ENCODE measurements around the gene WDR4.
"Not testable (repeated sequence)": the region's sequence is repeated elsewhere in the genome, so short reads cannot be mapped to it uniquely, and the experiment has no call there.

Gene WDR4

DNA sequence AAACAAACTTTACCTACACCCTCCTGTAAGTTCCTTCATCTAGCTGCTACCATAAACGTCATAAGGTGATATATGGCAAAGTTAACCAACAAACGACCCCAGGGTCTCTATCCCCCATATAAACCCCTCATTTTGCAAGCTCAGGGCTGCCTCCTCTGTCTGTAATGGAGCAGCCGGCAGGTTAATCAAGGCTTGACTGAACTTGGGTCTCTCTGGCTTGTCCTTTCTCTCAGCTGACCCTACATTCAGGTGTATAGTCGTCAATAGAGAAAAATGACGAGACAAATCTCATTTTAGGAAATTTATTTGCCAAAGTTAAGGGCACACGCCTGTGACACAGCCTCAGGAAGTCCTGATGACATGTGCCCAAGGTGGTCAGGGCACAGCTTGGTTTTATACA, 67.4 kb downstream of the WDR4 start:
- H3K36me3 ChIP-seq: no peaks in the 10 kb centered on the region
- peaks cover 22% of the 10 kb centered on the region for H3K9me3 ChIP-seq (ENCODE audit: severe bottlenecking)
- DNase-seq: no peak
- H3K4me3 ChIP-seq (ENCODE audit: low read depth, low read length): no peak overlapping the region
- TF ChIP-seq, protein P1, sequence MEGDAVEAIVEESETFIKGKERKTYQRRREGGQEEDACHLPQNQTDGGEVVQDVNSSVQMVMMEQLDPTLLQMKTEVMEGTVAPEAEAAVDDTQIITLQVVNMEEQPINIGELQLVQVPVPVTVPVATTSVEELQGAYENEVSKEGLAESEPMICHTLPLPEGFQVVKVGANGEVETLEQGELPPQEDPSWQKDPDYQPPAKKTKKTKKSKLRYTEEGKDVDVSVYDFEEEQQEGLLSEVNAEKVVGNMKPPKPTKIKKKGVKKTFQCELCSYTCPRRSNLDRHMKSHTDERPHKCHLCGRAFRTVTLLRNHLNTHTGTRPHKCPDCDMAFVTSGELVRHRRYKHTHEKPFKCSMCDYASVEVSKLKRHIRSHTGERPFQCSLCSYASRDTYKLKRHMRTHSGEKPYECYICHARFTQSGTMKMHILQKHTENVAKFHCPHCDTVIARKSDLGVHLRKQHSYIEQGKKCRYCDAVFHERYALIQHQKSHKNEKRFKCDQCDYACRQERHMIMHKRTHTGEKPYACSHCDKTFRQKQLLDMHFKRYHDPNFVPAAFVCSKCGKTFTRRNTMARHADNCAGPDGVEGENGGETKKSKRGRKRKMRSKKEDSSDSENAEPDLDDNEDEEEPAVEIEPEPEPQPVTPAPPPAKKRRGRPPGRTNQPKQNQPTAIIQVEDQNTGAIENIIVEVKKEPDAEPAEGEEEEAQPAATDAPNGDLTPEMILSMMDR (IDR thresholded peaks at IDR 0.05; ENCODE audit: low read depth, low read length): no peak
- H3K27ac ChIP-seq: no peak overlapping the region
- H3K27me3 ChIP-seq (ENCODE audit: insufficient read depth, low read depth, severe bottlenecking): no peaks in the 10 kb centered on the region

DNA sequence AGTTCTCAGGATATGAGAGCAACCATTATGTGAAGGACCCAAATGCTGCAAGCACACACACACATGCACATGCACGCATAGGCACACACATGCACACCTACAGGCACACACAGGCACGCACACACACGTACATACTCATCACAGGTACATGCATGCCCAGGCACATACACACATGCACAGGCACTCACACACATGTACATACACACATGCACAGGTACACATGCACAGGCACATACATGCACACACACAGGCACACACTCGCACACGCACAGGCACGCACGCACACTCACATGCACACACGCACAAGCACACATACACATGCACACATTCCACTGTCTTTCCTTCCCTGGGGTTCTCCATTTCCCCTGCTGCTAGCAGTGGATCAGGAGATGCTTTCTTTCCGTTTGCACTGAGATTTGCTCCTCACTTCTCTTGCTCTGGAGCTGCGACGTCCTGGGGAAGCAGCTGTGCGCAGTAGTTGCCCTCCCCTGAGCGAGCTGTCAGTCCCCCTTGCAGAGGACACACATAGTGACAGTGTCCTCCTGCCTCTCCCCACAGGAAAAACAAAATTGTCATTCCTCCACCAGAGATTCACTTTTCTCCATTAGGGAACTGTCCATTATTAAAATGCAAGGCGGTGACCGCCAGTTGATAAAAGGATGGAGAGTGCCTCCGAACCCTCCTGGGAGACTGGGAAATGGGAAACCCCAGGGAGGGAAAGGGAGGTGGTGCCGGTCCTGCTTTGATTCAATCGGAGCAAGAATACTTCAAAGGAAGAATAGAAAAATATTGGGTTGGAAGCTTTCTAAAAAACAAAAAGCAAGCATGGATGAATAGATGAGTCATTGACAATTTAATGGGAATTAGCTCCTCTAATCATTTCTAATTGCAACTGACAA, 69.5 kb downstream of the WDR4 start:
- Histone ChIP-seq H3K36me3 (no peaks in the 10 kb centered on the region), H3K9me3 (ENCODE audit: severe bottlenecking) (peaks cover 5% of the 10 kb centered on the region), H3K27ac (no peak overlapping the region), H3K27me3 (ENCODE audit: insufficient read depth, low read depth, severe bottlenecking) (no peaks in the 10 kb centered on the region), H3K4me3 (ENCODE audit: low read depth, low read length) (no peak overlapping the region)
- no peak for DNase-seq
- TF ChIP-seq, protein P1 (IDR thresholded peaks at IDR 0.05; ENCODE audit: low read depth, low read length): no peak

DNA sequence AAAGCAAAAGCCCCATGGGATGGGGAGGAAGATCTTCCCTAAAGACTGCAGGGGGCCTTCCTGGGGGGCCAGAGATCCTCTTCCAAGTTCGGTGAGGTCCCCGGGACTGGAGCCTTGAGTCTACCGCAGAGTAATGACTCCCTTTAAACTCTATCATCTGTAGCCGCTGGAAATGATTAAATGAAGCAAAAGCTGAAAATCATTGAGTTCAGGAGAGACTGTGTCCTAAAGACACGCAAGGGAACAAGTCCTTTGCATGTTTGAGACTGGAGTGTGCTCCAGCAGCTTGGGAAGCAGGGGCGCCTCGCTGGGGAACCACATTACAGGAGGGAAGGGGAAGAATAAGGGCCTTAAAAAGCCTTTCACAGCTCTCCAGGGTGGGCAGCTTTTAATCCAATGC, 70.2 kb downstream of the WDR4 start:
- H3K27me3 ChIP-seq (ENCODE audit: insufficient read depth, low read depth, severe bottlenecking): no peaks in the 10 kb centered on the region
- H3K27ac ChIP-seq: no peak overlapping the region
- no peak for DNase-seq
- peaks cover under 1% of the 10 kb centered on the region for H3K9me3 ChIP-seq (ENCODE audit: severe bottlenecking)
- H3K36me3 ChIP-seq: no peaks in the 10 kb centered on the region
- TF ChIP-seq, protein P1 (IDR thresholded peaks at IDR 0.05; ENCODE audit: low read depth, low read length): no peak
- H3K4me3 ChIP-seq (ENCODE audit: low read depth, low read length): no peak overlapping the region

DNA sequence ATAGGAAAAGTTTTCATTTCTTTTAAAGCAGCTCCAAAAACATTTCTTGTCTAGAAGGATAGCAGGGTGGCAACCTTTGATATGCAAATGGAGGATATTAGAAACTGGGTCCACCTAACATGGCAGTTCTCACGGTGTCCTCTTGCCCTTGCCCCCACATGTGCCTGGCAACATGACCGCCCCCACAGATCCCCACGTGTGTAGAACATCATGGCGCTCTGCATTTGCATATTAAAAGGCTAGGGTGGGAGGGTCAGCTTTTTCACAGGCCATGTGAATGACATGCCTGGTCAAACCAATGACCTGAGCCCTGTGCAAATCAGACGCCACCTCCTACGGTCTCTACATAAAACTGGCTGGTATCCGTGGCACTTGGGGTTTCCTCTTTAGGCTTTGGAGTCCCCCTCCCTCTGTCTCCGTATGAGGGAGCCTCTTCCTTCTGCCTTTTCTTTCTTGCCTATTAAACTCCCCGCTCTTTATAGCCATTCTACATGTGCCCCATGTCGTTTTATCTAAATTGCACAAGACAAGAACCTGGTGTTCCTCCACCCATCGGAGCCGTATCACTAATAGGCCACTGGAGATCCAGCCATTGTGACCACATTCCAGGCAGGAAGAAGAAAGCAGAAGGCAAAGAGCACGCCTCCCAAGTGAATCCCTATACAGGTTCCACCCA, 71.3 kb downstream of the WDR4 start:
- H3K27me3 ChIP-seq (ENCODE audit: insufficient read depth, low read depth, severe bottlenecking): no peaks in the 10 kb centered on the region
- H3K36me3 ChIP-seq: no peaks in the 10 kb centered on the region
- H3K9me3 ChIP-seq (ENCODE audit: severe bottlenecking): no peaks in the 10 kb centered on the region
- TF ChIP-seq, protein P1 (IDR thresholded peaks at IDR 0.05; ENCODE audit: low read depth, low read length): no peak
- DNase-seq: no peak
- no peak overlapping the region for H3K27ac ChIP-seq
- H3K4me3 ChIP-seq (ENCODE audit: low read depth, low read length): no peak overlapping the region

DNA sequence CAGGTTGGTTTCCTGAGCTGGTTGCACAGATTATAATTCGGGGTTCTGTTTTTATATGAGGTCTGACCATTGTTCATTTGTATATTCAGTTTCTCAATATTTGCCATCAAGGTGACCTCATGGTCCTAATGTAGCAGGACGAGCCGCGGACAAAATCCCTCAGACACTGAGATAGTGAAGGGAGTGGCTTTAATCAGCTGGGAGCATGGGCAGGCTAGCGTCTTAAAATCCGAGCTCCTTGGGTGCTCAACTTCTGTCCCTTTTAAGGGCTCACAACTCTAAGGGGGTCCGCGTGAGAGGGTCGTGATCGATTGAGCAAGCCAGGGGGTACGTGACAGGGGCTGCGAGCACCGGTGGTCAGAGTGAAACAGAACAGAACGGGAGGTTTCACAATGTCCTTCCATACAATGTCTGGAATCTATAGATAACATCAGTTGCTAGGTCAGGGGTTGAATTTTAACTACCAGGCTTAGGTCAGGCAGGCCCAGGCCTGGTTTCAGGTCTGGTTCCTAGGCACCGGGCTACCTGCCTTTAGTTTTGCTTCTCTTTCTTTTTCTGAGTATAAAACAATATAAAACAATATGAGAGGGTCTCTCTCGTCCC, 71.9 kb downstream of the WDR4 start:
- not testable (repeated sequence) for H3K4me3 ChIP-seq (ENCODE audit: low read depth, low read length); H3K27me3 ChIP-seq (ENCODE audit: insufficient read depth, low read depth, severe bottlenecking); DNase-seq; H3K9me3 ChIP-seq (ENCODE audit: severe bottlenecking); H3K36me3 ChIP-seq; H3K27ac ChIP-seq

DNA sequence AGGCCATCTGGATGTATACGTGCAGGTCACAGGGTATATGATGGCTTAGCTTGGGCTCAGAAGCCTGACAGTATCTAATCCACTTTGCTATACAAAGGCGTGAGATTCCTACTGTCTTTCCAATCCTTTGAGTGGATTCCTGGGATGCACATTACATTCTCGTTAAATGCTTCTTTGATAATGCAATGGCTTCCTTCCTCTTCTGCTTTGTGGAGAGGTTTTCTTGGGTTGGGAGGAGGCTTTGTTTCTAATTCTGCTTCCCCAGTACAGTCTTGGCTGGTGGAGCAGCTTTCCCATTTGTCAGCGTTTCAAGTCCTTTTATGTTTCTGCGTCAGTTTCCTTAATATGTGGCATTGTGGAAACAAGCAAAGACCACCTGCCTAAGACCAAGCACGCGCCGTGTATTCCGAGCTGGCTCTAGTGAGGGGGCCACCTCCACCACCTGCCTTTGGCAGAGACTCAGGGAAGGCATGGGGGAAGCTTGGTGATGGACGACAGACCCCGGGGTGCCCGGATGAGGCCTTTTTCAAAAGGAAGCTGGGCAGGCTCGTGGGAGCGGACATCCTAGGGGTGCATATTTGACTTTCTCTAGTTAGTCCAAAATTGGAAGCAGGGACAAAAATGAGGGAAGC, 72.7 kb downstream of the WDR4 start:
- peak overlapping the region; percentile 34 for H3K27ac ChIP-seq
- H3K4me3 ChIP-seq (ENCODE audit: low read depth, low read length): no peak overlapping the region
- peak; percentile 44 for DNase-seq
- TF ChIP-seq, protein P1 (IDR thresholded peaks at IDR 0.05; ENCODE audit: low read depth, low read length): no peak
- no peaks in the 10 kb centered on the region for H3K9me3 ChIP-seq (ENCODE audit: severe bottlenecking)
- H3K36me3 ChIP-seq: no peaks in the 10 kb centered on the region
- no peaks in the 10 kb centered on the region for H3K27me3 ChIP-seq (ENCODE audit: insufficient read depth, low read depth, severe bottlenecking)

DNA sequence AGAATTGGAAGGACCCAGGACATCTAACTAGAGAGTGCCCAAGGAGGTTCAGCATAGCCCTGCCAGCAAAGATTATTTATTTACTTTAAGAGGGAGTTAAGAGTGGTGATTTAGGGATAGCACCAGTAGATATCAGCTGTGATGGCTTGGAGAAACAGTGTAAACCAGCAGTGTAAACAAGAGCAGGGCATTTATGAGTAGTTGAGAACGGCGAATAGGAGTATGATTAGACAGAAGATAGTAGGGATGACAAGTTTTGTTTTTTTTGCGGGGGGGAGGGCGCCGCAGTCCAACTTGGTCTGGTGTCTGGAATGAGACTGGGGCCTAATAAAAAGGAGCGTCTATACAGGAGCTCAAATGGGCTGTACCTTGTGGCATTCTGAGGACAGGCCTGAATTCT, 77.7 kb downstream of the WDR4 start:
- not testable (repeated sequence) for H3K9me3 ChIP-seq (ENCODE audit: severe bottlenecking); H3K36me3 ChIP-seq; H3K27me3 ChIP-seq (ENCODE audit: insufficient read depth, low read depth, severe bottlenecking); DNase-seq; H3K27ac ChIP-seq; H3K4me3 ChIP-seq (ENCODE audit: low read depth, low read length)

Measured in WERI-Rb-1 (cell line).